HCT116 (cell line): Measurements from ENCODE around the gene EMILIN1. TPM values are rescaled to one million over a fixed set of nuclear protein-coding genes. Genes with fewer than 3 reads are reported as not detected.

Source experiments
- ATAC-seq: fragments of 200-7000 bp; cut with Tn5 transposase; 2 replicates; pipeline ENCODE4 v1.9.1; 2020; ENCODE audit warnings: mild to moderate bottlenecking, moderate library complexity
- BruUV-seq: library from RNA; stranded (reverse); fragments of 400-500 nt; replicated peaks from 2 replicates; lab custom pipeline; 2021; lab: Mats Ljungman, UMichigan
- CTCF ChIA-PET: fragments of 300-600 bp; sonication (Branson Sonifier 250); formaldehyde crosslinking; loops from one replicate; lab custom pipeline; 2021; ENCODE audit warnings: antibody characterized with exemption; lab: Charles Lee
- POLR2A ChIA-PET: fragments of 300-600, 350-600 bp; sonication (Branson Sonifier 250); formaldehyde crosslinking; loops from one replicate; lab custom pipeline; 2021; ENCODE audit warnings: antibody characterized with exemption; lab: Charles Lee
- RAD21 ChIA-PET, 2 experiments: fragments of 300-600 bp; sonication (Branson Sonifier 250); formaldehyde crosslinking; loops; one replicate each; lab custom pipeline; 2023; ENCODE audit warnings: low total read pairs in 2 of 2; ENCODE audit not compliant: uncharacterized antibody in 2 of 2, unreplicated experiment in 2 of 2, low non-redundant PET in 1 of 2; lab: Charles Lee
- DNase-seq: peaks from one replicate; pipeline ENCODE4 v3.0.0-alpha.2; 2010; ENCODE audit warnings: low read depth, low spot score
- H2AFZ ChIP-seq: fragments of 200-600 bp; shearing (Covaris generic), sonication (generic); 2 replicates; pipeline ENCODE4 v1.6.1; 2017; ENCODE audit warnings: low read depth, mixed run types, mixed read lengths, antibody characterized with exemption, low read length; ENCODE audit not compliant: poor library complexity, severe bottlenecking
- H3K27ac ChIP-seq: 2 replicates; pipeline ENCODE4 v1.5.1; 2012; ENCODE audit warnings: low read depth, low read length
- H3K27me3 ChIP-seq: fragments of 200-600 bp; sonication (generic); 2 replicates; pipeline ENCODE4 v1.6.1; 2016; ENCODE audit warnings: mixed run types, low read length, mixed read lengths; ENCODE audit not compliant: insufficient read depth
- H3K36me3 ChIP-seq, 2 experiments: fragments of 200-500 bp in 1 of 2; fragments of 200-600 bp in 1 of 2; sonication (Bioruptor generic) in 1 of 2; sonication (generic) in 1 of 2; 2 replicates each; pipeline versions ENCODE4 v1.5.1 to v1.6.1; 2014 to 2016; ENCODE audit warnings: low read length in 2 of 2, inconsistent platforms in 1 of 2, mixed read lengths in 1 of 2, mixed run types in 1 of 2; ENCODE audit not compliant: insufficient read depth in 2 of 2, control insufficient read depth in 1 of 2
- H3K4me1 ChIP-seq, 2 experiments: fragments of 200-600 bp in 1 of 2; sonication (generic) in 1 of 2; 2 replicates each; pipeline versions ENCODE4 v1.5.1 to v1.6.1; 2012 to 2017; ENCODE audit warnings: low read length in 2 of 2, inconsistent platforms in 1 of 2, mild to moderate bottlenecking in 1 of 2, mixed read lengths in 1 of 2, mixed run types in 1 of 2, moderate library complexity in 1 of 2; ENCODE audit not compliant: insufficient read depth in 2 of 2, control insufficient read depth in 1 of 2
- H3K4me2 ChIP-seq: fragments of 200-600 bp; sonication (generic); 2 replicates; pipeline ENCODE4 v1.6.1; 2017; ENCODE audit warnings: mixed run types, low read length, mixed read lengths
- H3K4me3 ChIP-seq, 2 experiments: fragments of 200-600 bp in 1 of 2; sonication (generic) in 1 of 2; replicated peaks in 1 of 2; 2 replicates each; pipeline ENCODE4 v1.5.1; 2011 to 2016; ENCODE audit warnings: low read length in 2 of 2, control low read depth in 1 of 2, low read depth in 1 of 2, mild to moderate bottlenecking in 1 of 2, mixed read lengths in 1 of 2, mixed run types in 1 of 2
- H3K79me2 ChIP-seq: fragments of 200-600 bp; sonication (generic); 2 replicates; pipeline ENCODE4 v1.6.1; 2017; ENCODE audit warnings: mild to moderate bottlenecking, mixed run types, low read length, moderate library complexity, mixed read lengths; ENCODE audit not compliant: insufficient read depth
- H3K9ac ChIP-seq: fragments of 200-600 bp; sonication (generic); 2 replicates; pipeline ENCODE4 v1.6.1; 2016; ENCODE audit warnings: low read length, mixed read lengths
- H3K9me2 ChIP-seq: fragments of 200-600 bp; sonication (generic), shearing (Covaris generic); 2 replicates; pipeline ENCODE4 v1.6.1; 2017; ENCODE audit warnings: mixed run types, mild to moderate bottlenecking, moderate library complexity; ENCODE audit not compliant: insufficient read depth
- H3K9me3 ChIP-seq, 2 experiments: fragments of 200-500 bp in 1 of 2; fragments of 200-600 bp in 1 of 2; sonication (Bioruptor generic) in 1 of 2; sonication (generic) in 1 of 2; 2 replicates each; pipeline ENCODE4 v1.6.1; 2014 to 2017; ENCODE audit warnings: low read length in 2 of 2, mixed read lengths in 2 of 2, inconsistent platforms in 1 of 2, low read depth in 1 of 2, mild to moderate bottlenecking in 1 of 2, mixed run types in 1 of 2, moderate library complexity in 1 of 2; ENCODE audit not compliant: control insufficient read depth in 1 of 2, insufficient read depth in 1 of 2
- H4K20me1 ChIP-seq: fragments of 200-600 bp; sonication (generic), shearing (Covaris generic); 2 replicates; pipeline ENCODE4 v1.6.1; 2017; ENCODE audit warnings: mixed run types, mild to moderate bottlenecking, moderate library complexity; ENCODE audit not compliant: insufficient read depth
- ATF3 ChIP-seq: IDR thresholded peaks from 2 replicates; pipeline ENCODE4 v1.6.1; 2012
- CEBPB ChIP-seq: IDR thresholded peaks from 2 replicates; pipeline ENCODE4 v1.6.1; 2012; ENCODE audit warnings: low read depth
- EGR1 ChIP-seq: IDR thresholded peaks from 2 replicates; pipeline ENCODE4 v1.6.1; 2012; ENCODE audit warnings: low read depth
- ELF1 ChIP-seq: IDR thresholded peaks from 2 replicates; pipeline ENCODE4 v1.6.1; 2012; ENCODE audit warnings: low read depth, borderline replicate concordance
- REST ChIP-seq: IDR thresholded peaks from 2 replicates; pipeline ENCODE4 v1.6.1; 2012; ENCODE audit warnings: low read depth
- ZFX ChIP-seq: fragments of 450-650 bp; IDR thresholded peaks from 2 replicates; pipeline ENCODE4 v1.6.1; 2017
- intact Hi-C: fragments of 100-400 bp; cut with micrococcal nuclease; formaldehyde crosslinking; loops from 2 replicates; pipeline ENCODE4 v1.10.0; 2022
- total RNA-seq: library from RNA; stranded (reverse); gene quantifications from one replicate; pipeline ENCODE4 v1.2.1, GENCODE V29; 2021; ENCODE audit not compliant: unreplicated experiment

The EMILIN1 gene
- total RNA-seq, 1 experiment from 2014 or later: 0.59 TPM

- H3K9me3 ChIP-seq: no peaks in the 10 kb centered on the region
- intact Hi-C loops: no loop called here
- ATAC-seq: no peak
- CTCF ChIA-PET: interaction anchor here (1.1 to 3.1 kb wide), 2 partner anchors 11 to 121 kb away, joined by 3 to 15 read pairs; partner anchors contain the start of gene OST4
- no peaks in the 10 kb centered on the region for H3K27me3 ChIP-seq
- no peak overlapping the region for H2AFZ ChIP-seq
- no peaks in the 10 kb centered on the region for H3K79me2 ChIP-seq
- POLR2A ChIA-PET: interaction anchor here (1.1 kb wide), 1 partner anchor 210 kb away, joined by 7 read pairs; no protein-coding TSS in a partner anchor
- no peak overlapping the region for H3K4me3 ChIP-seq
- no peak overlapping the region; the same call in 1 of the 2 replicates for H3K27ac ChIP-seq
- H4K20me1 ChIP-seq: no peaks in the 10 kb centered on the region
- no peak for TF ChIP-seq ZFX
- TF ChIP-seq REST: no peak
- TF ChIP-seq ELF1: no peak
- TF ChIP-seq EGR1: no peak
- no peak for TF ChIP-seq ATF3
- no peak for TF ChIP-seq CEBPB
- BruUV-seq: no TSS peak
- no peak overlapping the region for H3K9ac ChIP-seq
- H3K4me2 ChIP-seq: no peak overlapping the region
- DNase-seq: no peak
- H3K4me1 ChIP-seq: peaks cover 13 to 42% of the 10 kb centered on the region in 2 experiments
- RAD21 ChIA-PET: interaction anchor here in 1 of 2 experiments (1.6 kb wide), 1 partner anchor 121 kb away, joined by 4 read pairs; no protein-coding TSS in a partner anchor
- no peaks in the 10 kb centered on the region for H3K9me2 ChIP-seq
- H3K36me3 ChIP-seq: no peaks in the 10 kb centered on the region
Measured at GRCh38 chr2:27082773-27083409, 4.5 kb downstream of the EMILIN1 start.
